Caki2 (cell line): ENCODE data around the gene CFAP54. TPM values are rescaled to one million over a fixed set of nuclear protein-coding genes. Genes with fewer than 3 reads are reported as not detected.
A peak's percentile ranks its signal among the peaks of the same experiment; 100 is the strongest.

Source experiments
- DNase-seq: peaks from one replicate; pipeline ENCODE4 v3.0.0-alpha.2; 2015; ENCODE audit warnings: low read depth
- in situ Hi-C: cut with HindIII; loops from 2 replicates; pipeline ENCODE4 v1.10.0; 2016; ENCODE audit warnings: low sequenced_read_pairs, low pct_unique_long_range_greater_than_20kb, mixed read lengths
- total RNA-seq: library from RNA; depleted of rRNA; stranded (reverse); fragments of >200 nt; shearing (Covaris generic); gene quantifications from 2 replicates; pipeline ENCODE4 v1.2.3, GENCODE V29; 2014; ENCODE audit warnings: low replicate concordance

The CFAP54 gene
- total RNA-seq, 1 experiment from 2014 or later, result 1.0 TPM

DNA sequence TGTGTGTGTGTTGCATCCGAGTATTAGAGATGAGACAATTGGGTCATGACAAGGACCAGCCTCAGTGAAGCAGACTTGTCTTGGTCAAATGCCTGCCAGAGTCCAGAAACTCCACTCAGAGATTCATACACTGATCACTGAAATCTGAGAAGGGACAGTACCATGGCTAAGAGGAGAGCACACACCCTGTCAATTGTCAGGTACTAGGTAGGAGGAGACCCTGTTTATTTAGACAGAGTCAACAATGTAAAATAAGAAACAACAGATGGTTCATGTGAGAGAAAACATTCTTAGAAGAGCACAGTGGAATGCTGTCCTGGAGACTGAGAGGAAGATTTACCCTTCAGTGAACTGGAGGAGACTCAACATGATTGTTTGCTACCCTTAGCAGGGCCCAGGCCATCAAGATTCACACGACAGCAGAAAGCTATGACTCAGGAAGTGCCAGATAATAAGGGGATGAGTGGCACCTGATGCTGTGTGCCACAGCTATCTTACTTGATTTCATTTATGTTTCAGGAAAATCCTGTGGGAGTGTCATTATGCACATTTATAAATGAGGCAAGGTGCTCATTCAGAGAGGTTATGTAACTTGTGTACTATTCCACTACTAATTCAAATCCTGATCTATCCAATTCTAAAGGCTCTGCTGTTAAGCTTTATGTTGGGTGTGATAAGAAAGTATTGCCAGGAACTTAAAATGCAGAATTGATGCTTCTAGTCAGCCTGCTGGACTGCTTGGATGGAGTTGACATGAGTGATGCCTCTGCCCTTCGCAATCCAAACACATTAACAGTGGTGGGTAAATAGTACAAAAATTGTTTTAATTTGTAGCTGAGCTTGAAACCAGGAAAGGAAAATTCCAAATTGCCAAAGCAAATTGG lies 281.1 kb downstream of the CFAP54 start:
- no peak for DNase-seq
- in situ Hi-C loops, result no loop called here

DNA sequence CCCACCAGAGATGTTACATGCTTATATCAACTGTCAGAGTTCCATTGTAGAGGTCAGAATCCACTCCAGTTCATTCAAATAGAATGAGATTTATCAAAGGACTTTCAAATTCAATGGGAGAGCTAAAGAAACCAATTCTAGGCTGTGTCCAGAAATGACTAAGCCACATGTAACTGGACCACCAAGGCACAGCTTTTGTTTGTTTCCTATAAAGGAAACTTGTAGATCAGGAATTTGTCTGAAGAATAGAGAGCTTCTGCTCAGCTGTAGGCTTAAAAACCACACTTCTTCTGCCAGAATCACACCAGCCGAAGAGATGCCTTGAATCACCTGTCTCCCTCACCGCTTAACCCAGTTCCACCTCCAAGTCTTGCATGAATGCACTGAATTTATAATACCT lies 283.7 kb downstream of the CFAP54 start:
- in situ Hi-C loops, result no loop called here
- DNase-seq, result no peak

- in situ Hi-C loops, result no loop called here
- DNase-seq, result no peak
Measured at GRCh38 chr12:96774496-96775256, 285.3 kb downstream of the CFAP54 start.

- no peak for DNase-seq
- in situ Hi-C loops, result no loop called here
Measured at GRCh38 chr12:96776908-96777307, 287.5 kb downstream of the CFAP54 start.

- in situ Hi-C loops, result no loop called here
- DNase-seq, result no peak
Measured at GRCh38 chr12:96780330-96780729, 291.0 kb downstream of the CFAP54 start.

- in situ Hi-C loops, result no loop called here
- no peak for DNase-seq
Measured at GRCh38 chr12:96786791-96787190, 297.4 kb downstream of the CFAP54 start.

DNA sequence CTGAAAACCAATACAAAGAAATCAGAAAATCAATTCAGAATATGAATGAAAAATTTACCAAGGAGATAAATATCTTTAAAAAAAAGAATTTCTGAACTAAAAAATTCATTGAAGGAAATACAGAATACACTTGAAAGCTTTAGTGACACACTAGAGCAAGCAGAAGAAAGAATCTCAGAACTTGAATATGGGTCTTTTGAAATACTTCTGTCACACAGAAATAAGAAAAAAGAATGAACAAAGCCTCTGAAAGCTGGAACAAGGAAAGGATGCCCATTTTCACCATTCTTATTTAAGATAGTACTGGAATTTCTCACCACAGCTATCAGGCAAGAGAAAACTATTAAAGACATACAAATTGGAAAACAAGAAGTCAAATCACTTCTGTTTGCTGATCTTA lies 314.6 kb downstream of the CFAP54 start:
- in situ Hi-C loops, result no loop called here
- DNase-seq, result no peak

GRCh38 chr12:96806272-96806671 lies 316.9 kb downstream of the CFAP54 start:
- in situ Hi-C loops, result no loop called here
- no peak for DNase-seq

DNA sequence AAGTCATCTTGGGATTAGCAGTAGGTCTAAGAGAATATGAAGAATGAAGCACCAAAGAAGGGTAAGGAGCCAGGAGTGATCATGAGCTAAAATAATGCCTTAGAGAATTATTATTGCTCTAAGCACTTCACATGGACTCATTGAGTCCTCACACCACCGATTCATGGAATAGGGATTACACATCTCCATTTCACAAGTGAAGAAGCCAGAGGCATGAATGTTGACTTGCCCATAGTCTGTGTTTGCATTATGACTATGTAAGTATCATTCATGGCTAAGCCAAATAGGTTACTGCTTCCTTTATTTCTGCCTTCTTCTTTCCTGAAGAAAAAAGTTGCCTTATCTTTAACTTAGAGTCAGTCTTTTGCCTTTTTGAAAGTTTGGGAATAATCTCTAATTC lies 318.4 kb downstream of the CFAP54 start:
- in situ Hi-C loops, result no loop called here
- DNase-seq, result no peak

DNA sequence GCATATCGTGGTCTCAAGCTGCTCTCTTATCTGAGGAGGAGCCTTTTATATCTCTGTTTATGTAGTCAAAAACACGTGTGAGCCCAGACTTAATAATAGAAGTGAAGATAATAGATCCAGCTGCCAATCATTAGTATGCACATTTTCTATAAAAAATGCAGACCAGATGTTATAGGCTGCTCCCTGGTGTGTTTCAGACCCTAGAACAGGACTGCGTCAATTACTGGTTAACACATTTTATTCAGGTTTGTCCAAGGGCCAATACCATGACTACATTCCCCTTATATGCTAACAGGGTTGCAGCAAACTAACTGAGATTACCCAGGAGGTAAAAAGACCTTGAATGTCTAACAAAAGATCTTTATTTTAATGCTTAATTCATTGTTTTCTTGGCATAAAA lies 319.2 kb downstream of the CFAP54 start:
- in situ Hi-C loops, result no loop called here
- no peak for DNase-seq

- in situ Hi-C loops, result no loop called here
- DNase-seq, result no peak
Measured at GRCh38 chr12:96809522-96809921, 320.1 kb downstream of the CFAP54 start.

GRCh38 chr12:96810057-96810456 lies 320.7 kb downstream of the CFAP54 start:
- DNase-seq, result no peak
- in situ Hi-C loops, result no loop called here

DNA sequence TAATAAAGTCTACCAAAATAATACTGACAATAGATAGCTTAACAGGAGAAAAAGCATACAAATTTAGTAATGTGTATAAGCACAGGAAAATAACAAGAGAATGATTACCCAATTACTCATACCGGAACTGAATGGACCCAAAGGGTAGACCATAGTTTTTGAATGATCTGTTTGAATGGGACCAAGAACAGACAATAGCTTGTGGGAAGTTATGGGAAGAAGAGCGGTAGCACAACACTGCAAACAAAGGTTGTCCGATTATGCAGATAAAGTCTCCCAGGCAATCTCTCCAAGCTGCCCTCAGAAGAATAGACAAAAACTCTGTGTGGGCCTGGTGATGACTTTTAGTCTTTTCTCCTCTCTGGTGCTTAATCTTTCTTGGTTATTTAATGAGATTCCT lies 321.1 kb downstream of the CFAP54 start:
- in situ Hi-C loops, result no loop called here
- DNase-seq, result no peak

DNA sequence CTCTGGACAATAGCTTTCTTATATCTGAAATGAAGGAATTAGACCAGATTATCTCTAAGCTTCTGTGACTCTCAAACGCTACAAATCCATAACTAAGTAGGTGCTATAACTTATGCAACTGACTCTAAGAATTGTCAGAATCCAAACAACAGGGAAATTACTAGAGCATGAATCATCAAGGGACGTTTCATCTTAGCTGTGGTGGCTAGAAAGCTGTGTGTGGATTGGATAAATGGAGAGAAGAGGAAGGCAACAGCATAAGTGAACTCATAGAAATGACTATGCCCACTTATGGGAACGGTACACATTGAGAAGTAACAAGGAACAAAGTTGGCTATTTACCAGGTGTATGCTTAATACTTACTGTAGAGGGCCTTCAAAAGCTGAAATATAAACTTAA lies 321.7 kb downstream of the CFAP54 start:
- in situ Hi-C loops, result no loop called here
- DNase-seq, result peak; percentile 80

- DNase-seq, result no peak
- in situ Hi-C loops, result no loop called here
Measured at GRCh38 chr12:96812153-96812552, 322.8 kb downstream of the CFAP54 start.

GRCh38 chr12:96814200-96814599 lies 324.8 kb downstream of the CFAP54 start:
- DNase-seq, result no peak
- in situ Hi-C loops, result no loop called here

DNA sequence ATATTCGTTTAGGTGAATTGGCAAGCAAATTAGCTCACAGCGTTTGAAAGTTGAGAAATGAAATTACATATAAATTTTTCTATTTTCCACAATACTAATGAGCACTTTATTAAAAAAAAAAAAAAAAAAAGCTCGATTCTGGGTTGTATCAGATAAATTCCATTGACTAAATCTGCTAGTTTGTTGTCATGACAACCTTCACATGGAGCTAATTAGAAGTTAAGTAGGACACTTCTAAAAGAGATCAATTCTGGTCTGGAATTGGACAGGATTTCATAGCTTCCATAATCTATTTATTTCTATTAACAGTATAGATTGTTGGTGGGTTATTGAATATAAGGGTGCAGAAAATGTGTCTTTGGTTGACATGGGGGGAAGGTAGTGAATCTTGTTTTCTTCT lies 332.2 kb downstream of the CFAP54 start:
- DNase-seq, result no peak
- in situ Hi-C loops, result no loop called here

- in situ Hi-C loops, result no loop called here
- DNase-seq, result no peak
Measured at GRCh38 chr12:96822641-96823040, 333.3 kb downstream of the CFAP54 start.

DNA sequence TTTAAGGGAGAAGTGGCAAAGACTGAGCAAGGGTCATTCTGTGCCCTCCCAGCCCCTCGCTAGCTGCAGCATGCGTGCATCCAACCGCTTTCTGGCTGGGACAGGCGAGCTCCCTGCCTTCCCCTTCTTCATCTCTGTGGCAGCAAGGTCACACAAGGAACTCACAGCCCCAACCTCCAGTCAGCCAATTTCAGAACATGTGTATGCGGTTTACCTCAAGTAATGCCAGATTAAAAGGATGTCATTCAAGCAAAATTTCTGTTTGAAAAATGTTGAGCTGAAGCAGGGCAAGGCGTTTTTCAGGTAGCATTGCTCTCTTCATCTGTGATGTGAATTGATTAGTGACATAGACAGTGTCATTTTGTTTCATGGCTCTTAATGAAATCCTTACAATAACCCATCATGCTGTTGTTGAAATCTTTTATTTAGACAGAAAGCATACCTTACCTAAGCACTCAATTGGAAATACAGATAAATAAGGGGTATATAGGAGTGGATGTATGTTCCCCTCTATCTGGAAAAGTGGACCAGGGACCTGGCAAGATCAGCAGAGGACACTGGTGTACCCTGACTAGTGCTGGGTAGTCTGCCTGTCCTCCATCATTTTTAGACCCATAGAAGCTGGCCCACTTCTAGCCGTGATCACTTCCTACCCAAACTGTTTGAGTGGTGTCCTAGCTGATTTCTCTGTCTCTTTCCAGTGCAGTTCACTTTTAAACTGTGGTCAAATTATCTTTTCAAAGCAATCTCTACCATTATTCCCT lies 334.9 kb downstream of the CFAP54 start:
- in situ Hi-C loops, result no loop called here
- DNase-seq, result no peak
